AG08396 (cell line): ENCODE results near the gene DENND2A.

Experiments
- DNase-seq: peaks from one replicate; pipeline ENCODE4 v3.0.0; 2012; ENCODE audit warnings: low spot score, mixed read lengths

Gene DENND2A

GRCh38 chr7:140619176-140619575 lies 21.4 kb downstream of the DENND2A start:
- no peak for DNase-seq

GRCh38 chr7:140618306-140618705 lies 22.3 kb downstream of the DENND2A start:
- no peak for DNase-seq

- DNase-seq = no peak
Observed at GRCh38 chr7:140617081-140617480, 23.5 kb downstream of the DENND2A start.

- no peak for DNase-seq
Observed at GRCh38 chr7:140616328-140616727, 24.3 kb downstream of the DENND2A start.

- no peak for DNase-seq
Observed at GRCh38 chr7:140611641-140612040, 29.0 kb downstream of the DENND2A start.

- no peak for DNase-seq
Observed at GRCh38 chr7:140610204-140611165, 30.1 kb downstream of the DENND2A start.

GRCh38 chr7:140609646-140610045 lies 31.0 kb downstream of the DENND2A start:
- DNase-seq = no peak

GRCh38 chr7:140607441-140607989 lies 33.1 kb downstream of the DENND2A start:
- peak; percentile 53 for DNase-seq

- peak; percentile 70 for DNase-seq
Observed at GRCh38 chr7:140605337-140605736, 35.3 kb downstream of the DENND2A start.

- peak; percentile 47 for DNase-seq
Observed at GRCh38 chr7:140604760-140605159, 35.9 kb downstream of the DENND2A start.

- DNase-seq = no peak
Observed at GRCh38 chr7:140604076-140604475, 36.5 kb downstream of the DENND2A start.

- DNase-seq = no peak
Observed at GRCh38 chr7:140601566-140602174, 38.9 kb downstream of the DENND2A start.

GRCh38 chr7:140600341-140600740 lies 40.3 kb downstream of the DENND2A start:
- DNase-seq = no peak

- DNase-seq = no peak
Observed at GRCh38 chr7:140597428-140597949, 43.1 kb downstream of the DENND2A start.

GRCh38 chr7:140596519-140597427 lies 43.8 kb downstream of the DENND2A start:
- peak; percentile 23 for DNase-seq

GRCh38 chr7:140595468-140596092 lies 45.0 kb downstream of the DENND2A start:
- no peak for DNase-seq

GRCh38 chr7:140594131-140594691 lies 46.4 kb downstream of the DENND2A start:
- DNase-seq = no peak

GRCh38 chr7:140593672-140593982 lies 47.0 kb downstream of the DENND2A start:
- no peak for DNase-seq

- DNase-seq = no peak
Observed at GRCh38 chr7:140592964-140593671, 47.5 kb downstream of the DENND2A start.

- no peak for DNase-seq
Observed at GRCh38 chr7:140591180-140591902, 49.3 kb downstream of the DENND2A start.
